ENCODE results near the gene SYP.

GRCh38 chrX:49172280-49172780, 27.7 kb downstream of the SYP start:
- no peak for TF ChIP-seq CTCF (IDR thresholded peaks at IDR 0.05)
- no peak for TF ChIP-seq EZH2 (IDR thresholded peaks at IDR 0.05)
